NCI-H460 (cell line): ENCODE data around the gene FADS3. TPM values are rescaled to one million over a fixed set of nuclear protein-coding genes. Genes with fewer than 3 reads are reported as not detected.
"Not testable (repeated sequence)": the region's sequence is repeated elsewhere in the genome, so short reads cannot be mapped to it uniquely, and the experiment has no call there.

Experiments used
- DNase-seq: peaks from one replicate; pipeline ENCODE4 v3.0.0-alpha.2; 2016; ENCODE audit warnings: low read depth; ENCODE audit errors: extremely low read depth
- total RNA-seq: library from RNA; depleted of rRNA; stranded (reverse); fragments of >200 nt; shearing (Covaris generic); gene quantifications from 2 replicates; pipeline ENCODE4 v1.2.3, GENCODE V29; 2014

The FADS3 gene
- total RNA-seq, 1 experiment from 2014 or later: 16.8 TPM

DNA sequence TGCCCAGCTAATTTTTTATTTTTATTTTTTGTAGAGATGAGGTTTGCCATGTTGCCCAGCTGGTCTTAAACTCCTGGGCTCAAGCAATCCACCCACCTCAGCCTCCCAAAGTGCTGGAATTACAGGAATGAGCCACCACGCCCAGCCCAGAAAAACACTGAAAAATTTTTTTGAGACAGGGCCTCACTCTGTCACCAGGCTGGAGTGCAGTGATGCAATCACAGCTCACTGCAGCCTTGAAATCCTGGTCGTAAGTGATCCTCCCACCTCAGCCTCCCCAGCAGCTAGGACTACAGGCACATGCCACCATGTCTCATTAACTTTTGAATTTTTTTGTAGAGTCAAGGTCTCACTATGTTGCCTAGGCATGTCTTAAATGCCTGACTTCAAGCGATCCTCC lies 9.1 kb downstream of the FADS3 start:
- DNase-seq: not testable (repeated sequence)

DNA sequence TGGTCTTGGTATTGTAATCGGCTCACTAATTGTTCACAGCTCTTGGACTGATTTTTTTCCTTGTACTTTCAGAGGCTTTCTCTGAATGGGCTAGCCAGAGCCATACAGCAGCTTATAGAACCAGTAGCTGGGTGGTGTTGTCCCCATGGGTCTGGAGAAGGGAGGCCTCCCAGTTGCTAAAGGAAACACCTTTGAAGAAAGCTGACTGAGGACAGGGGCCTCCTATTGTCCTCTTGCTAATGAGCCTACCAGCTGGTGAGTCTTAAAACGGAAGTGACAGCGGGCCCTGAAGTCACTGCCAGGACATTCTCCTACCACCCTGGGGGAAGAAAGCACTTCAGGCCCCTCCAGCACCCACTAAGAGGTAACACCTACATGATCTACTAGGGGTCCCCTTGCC lies 9.9 kb downstream of the FADS3 start:
- no peak for DNase-seq

DNA sequence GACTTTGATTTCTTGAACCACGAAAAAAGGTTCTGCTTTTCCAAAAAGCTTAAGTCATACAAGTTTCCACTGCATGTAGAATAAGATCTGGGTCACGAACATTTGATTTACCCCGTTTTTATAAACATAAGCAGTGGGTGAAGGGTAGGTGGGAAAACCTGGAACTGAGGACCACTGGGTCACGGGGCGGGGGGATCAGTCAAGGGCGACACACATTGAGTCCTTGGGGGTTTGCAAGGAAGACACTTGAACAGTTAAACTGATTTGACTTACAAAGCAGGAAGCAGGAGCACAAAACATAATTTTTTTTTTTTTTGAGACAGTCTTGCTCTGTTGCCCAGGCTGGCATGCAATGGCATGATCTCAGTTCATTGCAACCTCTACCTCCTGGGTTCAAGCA lies 10.9 kb downstream of the FADS3 start:
- no peak for DNase-seq

DNA sequence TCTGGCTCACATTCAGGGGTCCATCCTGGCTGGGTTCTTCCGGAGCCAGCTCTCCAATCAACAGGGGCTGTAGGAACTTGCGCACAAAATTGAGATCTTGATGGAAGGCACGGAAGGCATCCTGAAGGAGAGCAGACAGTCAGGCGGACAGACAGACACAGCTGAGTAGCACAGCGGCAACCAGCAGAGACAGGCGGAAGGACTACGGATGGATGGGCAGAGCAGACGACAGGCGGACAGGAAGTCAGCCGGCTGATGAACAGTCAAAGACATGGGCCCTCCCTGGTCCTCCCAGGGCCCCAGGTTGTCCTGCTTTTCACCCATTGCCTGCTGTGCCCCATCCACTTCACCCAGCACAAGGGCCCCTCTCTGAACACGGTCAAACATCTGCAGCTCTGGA lies 11.3 kb downstream of the FADS3 start:
- DNase-seq: no peak

DNA sequence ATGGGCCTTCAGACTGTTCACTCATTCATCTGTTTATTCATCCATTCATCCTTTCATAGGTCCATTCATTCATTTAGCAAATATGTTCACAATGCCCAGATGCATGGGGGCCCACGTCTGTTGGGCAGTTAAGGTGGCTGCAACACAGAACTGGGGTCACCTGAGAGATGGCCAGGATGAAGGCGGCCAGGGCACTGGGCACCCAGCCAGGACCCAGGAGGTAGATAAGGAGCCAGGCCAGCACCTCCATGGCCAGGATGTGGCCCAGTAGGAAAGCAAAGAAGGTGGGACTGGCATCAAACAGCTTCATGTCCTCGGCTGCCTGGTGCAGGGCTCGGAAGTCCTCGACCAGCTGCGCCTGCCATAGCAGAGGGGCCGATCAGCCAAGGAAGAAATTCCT lies 12.2 kb downstream of the FADS3 start:
- no peak for DNase-seq

DNA sequence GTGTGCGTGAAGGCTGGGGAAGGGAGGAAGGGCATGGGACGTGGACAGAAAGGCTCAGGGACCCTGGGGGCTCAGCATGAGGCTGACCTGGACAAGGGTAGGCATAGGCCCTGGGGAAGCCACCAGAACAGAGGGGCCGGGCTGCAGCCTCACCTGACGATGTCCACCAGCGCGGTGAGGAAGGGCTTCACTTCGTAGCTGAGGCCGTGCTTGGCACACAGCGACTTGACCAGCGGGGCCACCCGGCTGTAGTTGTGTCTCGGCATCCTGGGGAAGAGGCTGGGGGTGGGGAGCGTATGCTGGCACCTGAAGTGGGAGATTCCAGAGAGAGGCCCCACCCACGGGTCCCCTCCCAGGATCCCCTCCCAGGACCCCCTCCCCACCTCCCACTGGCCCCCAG lies 15.6 kb downstream of the FADS3 start:
- no peak for DNase-seq

DNA sequence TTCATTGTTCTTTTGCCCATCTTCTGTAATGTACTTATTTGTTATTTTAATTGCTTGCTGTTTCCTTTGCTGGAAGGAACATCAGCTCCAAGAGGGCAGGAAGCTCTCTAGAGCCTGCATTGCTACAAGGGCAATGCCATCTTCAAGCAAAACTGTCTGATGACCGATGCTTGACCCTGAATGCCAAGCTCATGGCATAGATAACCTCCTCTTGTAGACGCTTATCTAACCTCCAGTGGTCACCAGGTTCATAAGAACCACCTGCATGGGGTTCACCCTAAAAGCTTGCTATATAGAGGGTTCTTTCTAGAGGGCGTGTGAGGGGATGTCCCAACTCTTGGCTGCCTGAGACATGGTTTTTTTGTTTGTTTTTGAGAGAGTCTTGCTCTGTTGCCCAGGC lies 16.5 kb downstream of the FADS3 start:
- DNase-seq: no peak

DNA sequence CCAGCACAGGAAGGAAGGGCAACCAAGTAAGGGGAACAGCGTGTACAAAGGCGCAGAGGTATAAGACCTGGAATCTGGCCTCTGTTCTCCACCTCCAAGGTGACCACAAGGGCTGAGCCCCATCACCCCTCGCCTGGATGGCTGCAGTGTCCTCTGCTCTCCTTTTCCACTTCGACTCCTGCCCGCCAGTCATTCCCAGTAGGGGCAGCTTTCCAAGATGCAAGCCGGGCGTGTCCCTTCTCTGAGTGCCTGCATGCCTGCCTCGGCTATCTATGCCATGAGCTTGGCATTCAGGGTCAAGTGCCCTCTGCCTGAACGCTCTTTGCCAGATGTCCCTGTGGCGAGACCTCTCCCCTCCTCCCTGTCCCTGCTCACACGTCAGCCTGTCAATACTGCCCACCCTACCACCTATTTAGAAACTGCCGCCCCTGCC lies 17.0 kb downstream of the FADS3 start:
- no peak for DNase-seq

DNA sequence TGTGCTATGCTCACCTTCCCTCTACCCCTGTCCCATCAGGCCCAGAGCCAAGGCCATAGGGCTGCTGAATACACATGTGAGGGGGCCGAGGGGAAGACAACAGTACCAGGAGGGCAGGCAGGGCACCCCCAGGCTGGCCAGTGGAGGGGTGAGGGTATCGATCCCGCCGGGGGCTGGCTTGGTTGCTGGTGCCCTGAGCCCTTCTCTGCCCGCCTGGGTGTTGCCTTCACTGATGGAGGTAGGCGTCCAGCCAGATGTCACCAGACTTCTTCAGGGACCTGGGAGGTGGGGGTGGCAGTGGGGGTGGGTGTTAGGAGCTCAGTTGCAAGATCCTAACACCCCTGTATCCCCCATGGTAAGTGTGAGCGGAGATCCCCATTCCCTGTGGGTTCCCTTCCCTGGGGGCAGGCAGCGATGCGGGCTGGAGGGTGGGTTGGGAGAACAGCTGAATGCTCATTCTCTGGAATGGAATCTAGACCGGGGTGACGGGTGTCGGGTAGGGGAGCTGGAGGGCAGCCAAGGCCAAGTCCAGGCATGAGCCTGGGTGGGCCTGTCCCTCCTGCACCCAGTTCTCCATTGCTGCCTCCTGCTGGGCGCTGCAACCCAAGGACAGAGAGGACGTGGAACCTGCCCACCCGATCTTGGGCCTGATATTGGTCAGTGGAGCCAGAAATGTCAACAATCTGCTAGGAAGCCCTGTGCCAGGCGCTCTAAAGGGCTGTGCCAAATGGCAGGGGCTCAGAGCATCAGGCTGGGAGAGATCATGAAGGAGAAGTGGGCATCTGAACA lies 17.6 kb downstream of the FADS3 start:
- no peak for DNase-seq

DNA sequence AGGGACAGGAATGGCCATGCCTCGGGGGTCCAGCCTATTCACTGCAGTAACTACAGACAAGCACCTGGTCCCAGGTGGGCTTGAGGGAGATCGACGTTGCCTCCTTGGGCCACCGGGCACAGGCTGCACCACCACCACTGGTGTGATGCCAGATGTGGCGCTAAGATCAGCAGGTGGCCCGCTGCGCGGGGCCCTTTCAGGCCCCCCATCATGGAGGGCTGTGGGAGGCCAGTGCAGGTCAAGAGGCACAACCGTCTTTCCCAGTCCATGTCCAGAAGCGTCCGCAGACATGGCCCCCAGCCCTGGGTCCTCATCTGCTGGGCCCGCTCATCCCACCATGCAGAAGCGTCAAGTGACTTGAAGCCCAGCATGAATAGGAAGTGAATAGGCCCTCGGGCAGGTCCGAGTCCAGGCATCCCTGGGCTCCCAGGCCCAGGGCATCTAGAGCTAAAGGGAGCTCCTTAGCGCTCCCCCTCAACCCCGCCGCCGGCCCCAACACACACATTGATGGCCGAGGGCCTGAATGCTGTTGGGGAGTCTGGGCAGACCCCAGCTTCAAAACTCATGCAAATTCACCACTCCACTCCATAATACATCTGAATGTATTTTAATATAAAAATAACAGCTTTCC lies 18.3 kb downstream of the FADS3 start:
- DNase-seq: no peak

DNA sequence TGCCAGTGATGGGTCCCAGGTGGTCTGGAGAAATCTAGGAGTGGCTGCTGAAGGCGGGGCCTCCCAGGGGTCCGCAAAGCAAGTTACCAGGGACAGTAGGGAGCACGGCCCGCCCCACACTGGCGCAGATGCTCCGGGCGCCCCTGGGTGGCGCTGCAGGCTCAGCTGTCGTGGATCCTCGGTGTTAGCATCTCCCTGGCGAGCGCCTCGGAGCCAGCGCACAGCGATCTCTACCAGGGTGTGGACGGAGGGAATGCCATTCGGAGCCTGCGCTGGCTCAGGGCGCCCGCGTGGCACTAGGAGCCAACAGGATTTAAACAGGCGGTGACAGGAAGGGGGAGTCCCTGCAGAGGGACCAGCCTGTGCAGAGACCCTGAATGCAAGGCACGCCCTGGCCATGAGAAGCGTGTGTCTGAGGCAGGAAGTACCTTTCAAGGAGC lies 20.2 kb downstream of the FADS3 start:
- DNase-seq: peak; percentile 63

DNA sequence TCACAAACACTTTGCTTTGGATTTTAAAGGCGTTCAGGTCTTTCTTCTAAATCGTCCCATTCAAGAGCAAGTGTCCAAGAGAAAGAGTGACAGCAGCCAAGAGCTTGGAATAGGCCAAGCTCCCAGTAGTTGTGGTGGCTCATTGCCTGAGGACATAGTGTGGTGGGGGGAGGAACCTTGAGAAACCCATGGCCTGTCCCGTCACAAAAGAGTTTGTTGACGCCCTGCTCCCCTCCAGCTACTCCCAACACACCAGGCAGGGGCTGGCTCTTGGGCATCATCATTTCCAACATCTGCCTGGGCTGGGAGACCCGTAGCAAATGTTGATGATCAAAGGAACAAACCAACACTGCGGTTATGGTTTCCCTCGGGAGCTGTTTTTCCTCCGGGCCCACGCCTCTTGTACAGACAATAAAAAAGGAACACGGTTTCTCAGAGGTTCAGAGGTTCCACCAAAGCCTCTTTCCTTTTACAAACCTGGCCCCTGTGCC lies 20.8 kb downstream of the FADS3 start:
- DNase-seq: no peak

DNA sequence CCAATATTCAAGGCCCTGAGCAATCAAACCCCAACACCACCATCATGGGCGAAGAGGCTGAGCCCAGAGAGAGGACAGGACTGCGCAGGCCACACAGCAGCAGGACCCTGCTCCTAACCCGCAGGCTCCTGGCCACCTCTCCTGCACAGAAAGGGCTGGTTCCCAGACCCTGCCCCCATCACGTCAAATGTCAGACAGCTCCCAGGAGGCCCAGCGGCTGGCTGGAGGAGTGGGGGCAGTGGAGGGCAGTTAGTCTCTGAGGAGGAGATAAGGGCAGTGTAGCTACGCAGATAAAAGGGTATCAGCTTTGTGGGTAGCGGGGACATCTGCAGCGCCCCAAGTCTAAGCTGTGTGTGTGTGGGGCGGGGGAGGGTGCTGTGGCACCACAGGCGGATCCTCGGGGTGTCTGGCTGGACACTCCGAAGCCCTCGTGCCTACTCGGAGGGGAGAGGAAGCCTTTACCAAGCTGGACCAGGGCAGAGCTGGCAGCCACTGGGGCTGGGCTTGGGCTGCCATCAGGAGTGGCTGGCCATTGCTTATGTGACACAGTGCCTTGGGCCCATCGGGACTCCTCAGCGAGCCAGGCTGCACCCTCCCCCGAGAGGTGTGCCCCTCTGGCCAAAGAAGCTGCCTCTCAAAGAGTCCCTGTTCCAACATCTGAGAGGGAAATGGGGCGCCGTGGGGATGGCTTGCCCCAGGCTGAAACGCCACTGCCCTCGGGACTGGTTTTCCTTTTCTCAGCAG lies 21.5 kb downstream of the FADS3 start:
- DNase-seq: no peak

DNA sequence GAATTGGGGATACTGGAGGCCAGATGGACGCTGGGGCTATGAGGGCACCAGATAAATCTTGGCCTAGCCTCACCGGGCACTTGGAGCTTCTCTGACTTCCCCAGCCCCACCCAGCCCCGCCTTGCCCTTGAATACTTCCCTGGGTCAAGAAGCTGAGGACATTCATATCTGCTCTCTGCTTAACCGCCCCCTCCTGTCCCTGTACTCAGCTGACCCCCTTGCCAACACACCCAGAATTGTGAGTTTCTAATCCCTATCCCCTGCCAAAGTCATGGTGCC lies 22.0 kb downstream of the FADS3 start:
- no peak for DNase-seq

DNA sequence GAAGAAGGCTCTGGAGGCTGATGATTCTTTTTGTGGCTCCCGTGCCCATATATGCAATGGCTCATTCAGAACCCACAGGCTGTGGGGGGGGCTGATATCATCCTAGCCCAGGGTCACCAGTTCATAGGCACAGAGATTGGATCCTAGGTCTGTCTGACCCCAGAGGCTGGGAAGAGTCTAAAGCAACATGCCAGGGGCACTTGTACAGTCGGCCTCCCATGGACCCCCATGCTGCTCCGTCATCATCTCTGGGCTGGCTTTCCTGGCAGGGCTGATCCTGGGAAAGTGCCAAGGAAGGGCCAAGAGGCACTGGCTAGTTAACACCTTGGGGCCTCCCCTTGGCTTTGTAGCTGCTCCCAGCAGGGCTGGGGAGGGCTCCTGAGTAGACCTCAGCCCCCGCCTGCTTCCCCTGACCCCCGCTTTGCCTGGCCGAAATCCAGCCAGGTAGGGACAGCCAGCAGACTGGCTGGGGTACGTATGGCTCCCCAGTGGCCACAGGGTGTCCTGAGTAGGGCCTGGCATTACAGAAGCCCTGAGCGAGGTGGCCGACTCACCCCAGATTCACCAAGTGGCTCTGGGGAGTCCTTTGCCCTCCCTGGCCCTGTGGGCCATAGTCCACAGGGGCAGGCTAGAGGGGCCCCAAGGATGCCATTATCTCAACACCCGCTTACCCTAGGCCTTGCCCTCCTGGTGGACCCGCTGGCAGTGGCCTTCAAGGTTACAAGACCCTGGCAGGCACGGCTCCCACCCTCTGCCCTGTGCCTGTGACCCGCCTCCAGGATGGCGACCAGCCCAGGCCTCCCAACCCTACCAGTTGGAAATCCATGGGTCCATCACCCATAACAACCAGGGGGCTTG lies 22.5 kb downstream of the FADS3 start:
- no peak for DNase-seq

DNA sequence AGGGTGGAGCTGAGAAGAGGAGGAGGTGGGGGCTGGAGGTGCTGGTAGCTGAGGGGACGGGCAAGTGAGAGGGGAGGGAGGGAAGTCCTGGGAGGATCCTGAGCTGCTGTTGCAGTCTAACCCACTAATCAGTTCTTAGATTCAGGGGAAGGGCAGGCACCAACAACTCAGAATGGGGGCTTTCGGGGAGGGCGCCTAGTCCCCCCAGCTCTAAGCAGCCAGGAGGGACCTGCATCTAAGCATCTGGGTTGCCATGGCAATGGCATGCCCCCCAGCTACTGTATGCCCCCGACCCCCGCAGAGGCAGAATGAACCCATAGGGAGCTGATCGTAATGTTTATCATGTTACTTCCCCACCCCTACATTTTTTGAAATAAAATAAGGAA lies 24.4 kb downstream of the FADS3 start:
- no peak for DNase-seq

DNA sequence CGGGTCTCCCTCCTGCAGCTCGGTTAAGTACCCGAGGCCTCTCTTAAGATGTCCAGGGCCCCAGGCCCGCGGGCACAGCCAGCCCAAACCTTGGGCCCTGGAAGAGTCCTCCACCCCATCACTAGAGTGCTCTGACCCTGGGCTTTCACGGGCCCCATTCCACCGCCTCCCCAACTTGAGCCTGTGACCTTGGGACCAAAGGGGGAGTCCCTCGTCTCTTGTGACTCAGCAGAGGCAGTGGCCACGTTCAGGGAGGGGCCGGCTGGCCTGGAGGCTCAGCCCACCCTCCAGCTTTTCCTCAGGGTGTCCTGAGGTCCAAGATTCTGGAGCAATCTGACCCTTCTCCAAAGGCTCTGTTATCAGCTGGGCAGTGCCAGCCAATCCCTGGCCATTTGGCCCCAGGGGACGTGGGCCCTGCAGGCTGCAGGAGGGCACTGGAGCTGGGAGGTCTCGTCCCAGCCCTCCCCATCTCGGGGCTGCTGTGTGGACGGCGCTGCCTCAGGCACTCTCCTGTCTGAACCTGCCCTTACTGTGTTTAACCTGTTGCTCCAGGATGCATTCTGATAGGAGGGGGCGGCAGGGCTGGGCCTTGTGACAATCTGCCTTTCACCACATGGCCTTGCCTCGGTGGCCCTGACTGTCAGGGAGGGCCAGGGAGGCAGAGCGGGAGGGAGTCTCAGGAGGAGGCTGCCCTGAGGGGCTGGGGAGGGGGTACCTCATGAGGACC lies 25.0 kb downstream of the FADS3 start:
- no peak for DNase-seq

DNA sequence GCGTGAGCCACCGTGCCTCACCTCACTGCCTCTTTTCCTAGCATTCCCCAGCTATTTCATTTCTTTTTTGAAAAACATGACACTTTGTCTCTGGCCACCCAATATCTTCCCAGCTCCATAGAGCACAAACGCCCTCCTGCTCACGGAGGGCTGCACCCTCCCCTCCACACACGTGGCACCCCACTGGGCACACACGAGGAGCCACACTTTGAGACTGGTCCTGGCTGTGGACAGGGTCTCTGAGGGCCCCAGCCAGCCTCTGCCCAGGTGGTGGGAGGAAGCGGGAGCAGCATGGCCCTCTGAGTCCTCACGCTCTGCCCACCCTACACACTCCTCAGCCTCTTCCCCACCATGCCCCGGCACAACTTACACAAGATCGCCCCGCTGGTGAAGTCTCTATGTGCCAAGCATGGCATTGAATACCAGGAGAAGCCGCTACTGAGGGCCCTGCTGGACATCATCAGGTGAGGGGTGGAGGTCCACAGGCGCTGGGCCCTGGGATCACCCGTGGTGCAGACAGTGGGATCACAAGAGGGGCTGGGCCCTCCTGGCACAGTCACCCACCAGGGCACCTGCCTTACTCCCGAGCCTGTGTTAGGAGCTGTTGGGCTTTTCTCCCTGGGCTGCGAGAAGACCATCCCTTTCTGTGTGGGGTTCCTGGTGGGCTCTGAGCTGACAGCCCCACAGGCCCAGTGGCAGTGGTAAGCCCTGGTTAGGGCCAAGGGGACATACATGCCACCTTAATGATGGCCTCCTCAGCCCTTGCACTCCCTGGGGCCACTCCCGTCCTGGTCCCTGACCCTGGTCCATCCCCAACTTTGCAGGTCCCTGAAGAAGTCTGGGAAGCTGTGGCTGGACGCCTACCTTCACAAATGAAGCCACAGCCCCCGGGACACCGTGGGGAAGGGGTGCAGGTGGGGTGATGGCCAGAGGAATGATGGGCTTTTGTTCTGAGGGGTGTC lies 26.2 kb downstream of the FADS3 start:
- no peak for DNase-seq

DNA sequence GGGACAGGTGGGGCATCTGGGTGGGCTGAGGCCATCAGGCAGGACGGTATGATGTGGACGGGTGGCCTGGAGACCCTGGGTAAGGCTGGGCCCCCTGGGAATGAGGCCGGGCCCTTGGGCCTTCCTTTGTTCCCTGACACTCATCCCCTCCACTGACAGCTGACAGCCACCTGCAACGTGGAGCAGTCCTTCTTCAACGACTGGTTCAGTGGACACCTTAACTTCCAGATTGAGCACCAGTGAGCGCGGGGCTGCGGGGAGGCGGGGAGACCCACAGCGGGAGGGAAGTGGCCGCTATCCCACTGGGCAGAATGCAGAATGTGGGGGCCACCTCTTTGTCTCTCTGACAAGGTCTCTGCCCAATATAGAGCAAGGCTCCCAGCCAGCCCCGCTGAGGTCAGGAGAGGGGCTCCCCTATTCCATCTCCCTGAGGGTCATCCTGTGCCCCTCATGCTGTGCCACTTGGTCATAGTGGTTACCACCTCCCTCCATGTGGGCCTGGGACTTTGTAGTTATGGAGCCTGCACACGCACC lies 27.7 kb downstream of the FADS3 start:
- no peak for DNase-seq
